Tracheal epithelial cell (primary cell): ENCODE measurements around the gene OTOA. TPM values are rescaled to one million over a fixed set of nuclear protein-coding genes. Genes with fewer than 3 reads are reported as not detected.

Experiments used
- total RNA-seq: library from RNA; depleted of rRNA; stranded (reverse); fragments of >200 nt; gene quantifications from 2 replicates; pipeline ENCODE4 v1.2.1, GENCODE V29; 2014

OTOA gene
- 0.24 TPM in 1 of 2 replicates, not detected in the other for total RNA-seq

DNA sequence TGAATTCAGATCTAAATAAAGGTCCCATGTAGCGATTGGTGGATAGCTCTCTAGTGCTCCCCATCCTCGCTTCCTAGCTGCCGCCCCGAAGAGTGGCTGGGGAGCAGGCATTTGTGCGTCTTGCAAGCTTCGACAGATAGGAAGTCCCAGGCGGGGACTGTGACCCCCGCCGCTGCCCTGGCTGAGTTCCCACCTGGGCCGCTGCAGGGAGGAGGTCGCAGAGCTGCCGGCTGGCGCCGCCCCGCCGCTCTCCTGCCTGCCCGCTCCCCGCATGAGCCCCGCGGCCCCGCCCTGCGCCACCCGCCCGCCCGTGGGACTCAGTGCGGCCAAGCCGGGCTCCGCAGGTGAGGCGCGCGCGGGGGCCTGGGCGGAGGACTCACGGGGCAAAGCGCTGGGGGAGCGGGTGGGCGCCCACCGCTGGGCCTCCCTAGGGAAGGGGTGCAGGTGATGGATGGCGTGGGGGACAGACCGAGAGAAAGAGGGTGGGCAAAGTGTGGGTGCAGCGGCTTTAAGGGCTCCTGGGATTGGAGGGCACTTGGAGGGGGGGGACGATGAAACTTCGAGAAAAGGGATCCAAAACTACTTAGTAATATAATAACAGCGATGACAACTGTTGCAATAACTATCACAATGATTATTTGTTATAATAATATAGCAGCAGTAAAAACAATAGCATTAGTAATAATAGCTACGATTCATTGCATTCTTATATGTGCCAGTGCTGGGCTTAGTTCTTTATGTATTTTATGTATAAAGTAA lies at the start of gene OTOA:
Gene OTOA, plus strand, starts transcription at position 80 of the 759 bp plus-strand sequence. CDS start 14,547 bp downstream, outside the sequence.

DNA sequence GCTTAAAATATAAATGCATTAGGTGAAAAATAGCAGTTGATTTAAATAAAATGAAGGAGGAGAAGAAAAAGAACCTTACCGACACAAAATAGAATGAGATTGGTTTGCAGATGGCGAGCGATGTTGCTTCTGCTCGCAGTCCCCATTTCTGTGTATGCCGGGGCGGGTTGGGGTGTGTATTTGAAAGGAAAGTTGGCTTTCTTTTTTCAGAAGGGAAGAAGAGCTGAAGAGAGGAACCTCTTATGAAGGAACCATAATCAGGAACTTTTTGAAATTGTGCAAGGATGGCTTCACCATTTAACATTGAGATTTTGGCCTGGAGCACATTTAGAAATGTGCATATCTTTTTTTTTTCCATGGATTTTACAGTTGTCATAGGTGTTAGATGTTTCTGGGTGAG lies 11.3 kb upstream of the OTOA start, which contains the start of gene IGSF6:
Gene IGSF6, minus strand, starts transcription at position 156 of the 400 bp plus-strand sequence. Its CDS starts 10 bp downstream, at position 146.

Other genes with a start within 250 kb of the OTOA start
- 151 and 236 TPM in 2 replicates for gene METTL9, start 64.4 kb upstream of the OTOA start, total RNA-seq
- not detected in 2 replicates for gene IGSF6, start 11.4 kb upstream of the OTOA start, total RNA-seq
- gene NPIPB4, start 193.8 kb downstream of the OTOA start, total RNA-seq: 5.8 and 22.7 TPM in 2 replicates